Stimulated activated CD8-positive, alpha-beta memory T cell treated with anti-CD3 and anti-CD28 coated beads, Interleukin-7, amount 100 ng/mL, for 4 hours (primary cell): ENCODE results near the gene NKX2-3.

Experiments
- DNase-seq, 2 donors: peaks; one replicate each; pipeline ENCODE4 v3.0.0-alpha.2; 2020; ENCODE audit warnings: low read depth in 2 of 2

Gene NKX2-3

DNA sequence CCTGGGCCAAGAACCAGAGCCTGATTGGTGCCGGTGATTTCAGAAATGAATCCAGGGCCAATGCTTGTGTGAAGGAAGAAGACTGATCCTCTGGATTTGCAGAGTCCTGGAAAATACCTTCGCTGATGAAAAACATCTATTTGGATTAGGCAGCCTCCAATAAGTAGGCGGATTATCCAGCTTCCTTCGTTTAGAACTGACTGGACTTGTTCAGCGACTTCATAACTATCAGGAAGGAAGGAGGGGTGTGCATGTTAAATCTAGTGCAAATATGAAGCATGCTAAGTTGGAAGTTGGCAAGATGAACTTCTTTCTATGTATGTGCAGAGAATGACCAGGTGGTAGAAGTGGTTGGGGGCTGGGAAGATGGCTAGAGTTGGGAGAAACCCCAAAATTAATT is 41.0 kb downstream of the NKX2-3 start:
- DNase-seq = no peak

GRCh38 chr10:99579971-99580370 is 47.2 kb downstream of the NKX2-3 start:
- DNase-seq = no peak

DNA sequence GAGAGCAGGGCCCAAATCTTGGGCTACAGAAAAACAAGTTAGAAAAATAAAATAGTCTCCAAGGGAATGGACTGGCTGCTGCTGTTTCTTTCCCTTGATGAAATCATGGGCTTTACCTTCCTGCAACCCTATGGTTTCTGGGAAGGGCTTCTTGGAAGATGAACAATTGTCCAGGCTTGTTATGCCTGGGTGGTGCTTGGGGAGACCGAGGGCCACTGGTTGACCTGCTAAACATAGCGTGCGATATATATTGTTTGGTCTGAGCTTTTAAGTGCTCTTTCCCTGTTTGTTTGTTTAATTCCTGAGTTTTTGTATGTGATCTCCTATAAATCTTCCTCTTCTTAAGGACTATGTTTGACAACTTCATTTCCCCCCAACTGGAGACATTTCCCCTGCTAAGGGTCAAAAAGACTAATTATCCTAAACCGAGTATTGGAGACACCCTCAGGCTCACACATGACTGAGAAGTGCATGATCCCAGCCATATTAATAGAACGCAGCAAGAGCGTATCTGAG is 49.6 kb downstream of the NKX2-3 start:
- no peak for DNase-seq

DNA sequence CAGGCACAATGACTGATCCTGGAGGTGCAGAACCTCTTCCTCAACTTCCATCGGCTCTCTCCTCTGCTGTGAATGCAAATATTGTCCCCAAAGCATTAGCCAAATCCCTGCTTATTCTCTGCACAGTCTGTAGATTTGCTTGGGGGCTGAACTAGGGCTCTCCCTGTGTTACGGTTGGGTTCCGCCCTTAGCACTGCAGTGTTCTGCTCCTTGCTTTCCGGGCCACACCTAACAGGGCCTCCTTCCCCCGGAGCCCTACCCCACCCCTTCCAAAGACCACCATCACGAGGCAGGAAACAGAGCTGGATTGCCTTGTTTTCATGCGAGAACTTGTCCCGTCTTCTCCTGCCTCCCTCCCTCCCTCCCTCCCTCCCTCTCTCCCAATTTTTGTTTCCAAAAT is 50.9 kb downstream of the NKX2-3 start:
- DNase-seq = no peak
